ENCODE data around the gene C5AR1. TPM values are rescaled to one million over a fixed set of nuclear protein-coding genes. Genes with fewer than 3 reads are reported as not detected.
A peak's percentile ranks its signal among the peaks of the same experiment; 100 is the strongest.

Gene C5AR1
- total and polyA plus RNA-seq, 9 of the 15 experiments (the other 6 are each of a cell fraction or from before 2014, with no cell fraction given): 0.06 to 1.6 (median 0.28) TPM; not detected in 3

GRCh38 chr19:47274071-47274890 is 35.4 kb upstream of the C5AR1 start, which contains the start of gene INAFM1 (continued):
- no peak for TF ChIP-seq ZBTB11 (CRISPR knock-in tag; IDR thresholded peaks at IDR 0.05)
- TF ChIP-seq NFRKB (IDR thresholded peaks at IDR 0.05; ENCODE audit: low read depth): no peak; the same call in 1 of the 2 replicates
- no peak for TF ChIP-seq RCOR1 (IDR thresholded peaks at IDR 0.05; ENCODE audit: borderline replicate concordance in 1 of 2, low read depth in 2 of 2, low read length in 2 of 2)
- no peak for TF ChIP-seq POLR3A (IDR thresholded peaks at IDR 0.05; ENCODE audit: borderline replicate concordance, extremely low read depth, insufficient read depth, insufficient read length)
- no peak for TF ChIP-seq ESRRB (CRISPR knock-in tag; IDR thresholded peaks at IDR 0.05; ENCODE audit: borderline replicate concordance)
- peak; percentile 87 for TF ChIP-seq HBP1 (CRISPR knock-in tag; IDR thresholded peaks at IDR 0.05)
- TF ChIP-seq ZNF146 (CRISPR knock-in tag; IDR thresholded peaks at IDR 0.05; ENCODE audit: unreplicated experiment): no peak
- TF ChIP-seq CBX2 (IDR thresholded peaks at IDR 0.05; ENCODE audit: insufficient read depth, low read length, poor library complexity, severe bottlenecking): no peak
- TF ChIP-seq RBM14 (IDR thresholded peaks at IDR 0.05; ENCODE audit: borderline replicate concordance, insufficient read depth, low read depth, low read length): no peak
- no peak; the same call in 1 of the 2 replicates for TF ChIP-seq NCOR1 (IDR thresholded peaks at IDR 0.05)
- no peak for TF ChIP-seq ZNF644 (tag; IDR thresholded peaks at IDR 0.05; ENCODE audit: low read depth)
- no peak for TF ChIP-seq DIDO1 (tag; IDR thresholded peaks at IDR 0.05; ENCODE audit: low read depth)
- TF ChIP-seq MED1 (CRISPR knock-in tag; IDR thresholded peaks at IDR 0.05; ENCODE audit: borderline replicate concordance): no peak
- TF ChIP-seq PHB2 (IDR thresholded peaks at IDR 0.05; ENCODE audit: low read depth): no peak
- TF ChIP-seq CUX1 (CRISPR knock-in tag; IDR thresholded peaks at IDR 0.05): no peak
- no peak for TF ChIP-seq ZNF785 (CRISPR knock-in tag; IDR thresholded peaks at IDR 0.05)

Measured in K562 (cell line).